ENCODE results near the gene UTP18. TPM values are rescaled to one million over a fixed set of nuclear protein-coding genes. Genes with fewer than 3 reads are reported as not detected.
"Not testable (repeated sequence)": the region's sequence is repeated elsewhere in the genome, so short reads cannot be mapped to it uniquely, and the experiment has no call there.

The UTP18 gene
- polyA plus RNA-seq, 1 donor, result 37.0 TPM

DNA sequence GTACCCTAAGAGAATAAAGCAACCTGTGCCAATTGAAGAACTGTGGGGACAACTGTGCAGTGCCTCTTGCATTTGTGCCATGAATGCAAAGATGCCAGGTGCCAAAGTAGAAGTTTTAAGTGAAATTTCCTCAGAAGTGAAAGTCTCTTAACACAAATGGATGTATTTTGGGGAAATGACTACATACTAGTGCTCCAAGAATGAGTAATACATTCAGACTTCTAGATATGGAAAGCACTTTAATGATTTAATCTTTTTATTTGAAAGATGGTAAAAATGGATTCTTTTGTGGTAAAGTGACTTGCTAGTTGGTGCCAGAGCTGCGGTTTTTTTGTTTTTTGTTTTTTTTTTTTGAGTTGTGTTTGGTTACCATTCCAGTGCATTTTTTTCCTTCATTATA is 15.0 kb downstream of the UTP18 start:
- Histone ChIP-seq H3K4me3 (ENCODE audit: low read length) (no peak overlapping the region), H3K4me1 (ENCODE audit: control insufficient read depth, insufficient read depth, low read length) (no peaks in the 10 kb centered on the region), H3K27ac (ENCODE audit: low read length) (no peak overlapping the region), H3K27me3 (ENCODE audit: control insufficient read depth, insufficient read depth, low read length) (no peaks in the 10 kb centered on the region), H3K9me3 (ENCODE audit: control insufficient read depth, low read depth, low read length) (no peaks in the 10 kb centered on the region), H3K36me3 (ENCODE audit: control insufficient read depth, insufficient read depth, low read length) (peaks cover 75% of the 10 kb centered on the region)
- no CpG with 5 or more reads among the region's 1 CpG for WGBS (ENCODE audit: insufficient coverage, low lambda C conversion rate)
- no peak for DNase-seq

DNA sequence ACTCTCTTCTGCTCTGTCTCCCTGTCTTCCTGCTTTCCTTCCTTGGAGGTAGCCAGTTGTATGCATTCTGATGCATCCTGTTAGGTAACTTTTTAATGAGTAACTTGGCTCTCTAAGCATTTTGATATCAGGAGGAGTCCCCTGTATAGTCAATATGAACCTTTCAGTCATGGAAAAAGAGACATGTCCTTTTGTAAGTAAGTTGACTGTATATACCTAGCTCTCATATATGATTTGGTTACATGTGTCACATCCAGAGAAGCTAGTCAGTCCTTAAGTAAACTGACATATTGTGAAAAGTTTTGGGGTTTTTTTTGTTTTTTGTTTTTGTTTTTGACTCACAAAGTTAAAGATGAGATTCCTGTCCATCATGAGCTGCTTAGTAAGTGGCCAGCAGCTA is 18.8 kb downstream of the UTP18 start:
- DNase-seq, result no peak

DNA sequence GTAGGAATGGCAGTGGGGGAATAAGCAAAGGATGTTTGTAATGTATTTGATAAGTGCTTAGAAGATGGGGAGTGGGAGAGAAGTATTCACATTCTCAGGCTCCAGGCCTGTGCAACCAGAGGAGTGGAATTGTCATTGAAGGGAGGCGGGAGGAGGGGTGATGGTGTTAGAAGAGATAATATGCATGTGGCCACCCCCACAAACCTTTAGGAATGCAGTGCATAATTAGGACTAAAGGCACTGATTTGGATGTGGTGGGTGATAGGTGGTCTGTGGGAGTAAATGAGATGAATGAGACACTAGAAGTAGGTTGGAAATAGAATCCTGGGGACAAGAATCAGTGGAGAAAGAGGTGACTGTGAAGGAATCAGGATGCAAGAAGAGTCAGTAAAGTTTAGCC is 27.1 kb downstream of the UTP18 start:
- Histone ChIP-seq H3K4me3 (ENCODE audit: low read length) (no peak overlapping the region), H3K4me1 (ENCODE audit: control insufficient read depth, insufficient read depth, low read length) (no peaks in the 10 kb centered on the region), H3K27me3 (ENCODE audit: control insufficient read depth, insufficient read depth, low read length) (no peaks in the 10 kb centered on the region), H3K36me3 (ENCODE audit: control insufficient read depth, insufficient read depth, low read length) (peaks cover 61% of the 10 kb centered on the region), H3K27ac (ENCODE audit: low read length) (no peak overlapping the region), H3K9me3 (ENCODE audit: control insufficient read depth, low read depth, low read length) (no peaks in the 10 kb centered on the region)
- no CpG with 5 or more reads among the region's 1 CpG for WGBS (ENCODE audit: insufficient coverage, low lambda C conversion rate)
- no peak for DNase-seq

More for the DNA sequence above, 18.8 kb downstream of the UTP18 start:
- Histone ChIP-seq H3K9me3 (ENCODE audit: control insufficient read depth, low read depth, low read length) (no peaks in the 10 kb centered on the region), H3K27ac (ENCODE audit: low read length) (no peak overlapping the region), H3K36me3 (ENCODE audit: control insufficient read depth, insufficient read depth, low read length) (peaks cover 70% of the 10 kb centered on the region), H3K4me3 (ENCODE audit: low read length) (no peak overlapping the region), H3K4me1 (ENCODE audit: control insufficient read depth, insufficient read depth, low read length) (no peaks in the 10 kb centered on the region), H3K27me3 (ENCODE audit: control insufficient read depth, insufficient read depth, low read length) (no peaks in the 10 kb centered on the region)

DNA sequence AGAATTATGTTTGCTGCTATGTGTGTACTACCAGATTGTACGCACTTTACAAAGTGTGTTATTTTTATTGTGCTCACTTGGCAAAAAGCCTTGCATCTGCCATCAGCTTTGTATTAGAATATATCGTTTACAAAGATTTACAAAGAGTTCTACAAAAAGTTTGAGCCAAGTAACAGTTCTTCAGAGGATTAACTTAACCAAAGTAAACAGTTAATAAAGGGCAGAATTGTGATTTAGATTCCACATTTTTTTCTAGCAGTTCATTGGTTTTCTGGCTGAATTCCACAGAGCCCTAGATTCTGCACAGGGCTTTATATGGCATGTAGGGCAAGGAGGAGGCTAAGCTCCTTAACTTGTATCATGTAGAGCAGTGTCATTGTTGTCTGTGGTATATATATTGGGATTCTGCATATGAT is 29.4 kb downstream of the UTP18 start:
- peaks cover 56% of the 10 kb centered on the region for H3K36me3 ChIP-seq (ENCODE audit: control insufficient read depth, insufficient read depth, low read length)
- no peaks in the 10 kb centered on the region for H3K27me3 ChIP-seq (ENCODE audit: control insufficient read depth, insufficient read depth, low read length)
- no peaks in the 10 kb centered on the region for H3K4me1 ChIP-seq (ENCODE audit: control insufficient read depth, insufficient read depth, low read length)
- DNase-seq, result no peak
- H3K4me3 ChIP-seq (ENCODE audit: low read length), result no peak overlapping the region
- WGBS (ENCODE audit: insufficient coverage, low lambda C conversion rate), result 56% methylated on average over 2 of the region's 2 CpGs
- no peak overlapping the region for H3K27ac ChIP-seq (ENCODE audit: low read length)
- H3K9me3 ChIP-seq (ENCODE audit: control insufficient read depth, low read depth, low read length), result no peaks in the 10 kb centered on the region

DNA sequence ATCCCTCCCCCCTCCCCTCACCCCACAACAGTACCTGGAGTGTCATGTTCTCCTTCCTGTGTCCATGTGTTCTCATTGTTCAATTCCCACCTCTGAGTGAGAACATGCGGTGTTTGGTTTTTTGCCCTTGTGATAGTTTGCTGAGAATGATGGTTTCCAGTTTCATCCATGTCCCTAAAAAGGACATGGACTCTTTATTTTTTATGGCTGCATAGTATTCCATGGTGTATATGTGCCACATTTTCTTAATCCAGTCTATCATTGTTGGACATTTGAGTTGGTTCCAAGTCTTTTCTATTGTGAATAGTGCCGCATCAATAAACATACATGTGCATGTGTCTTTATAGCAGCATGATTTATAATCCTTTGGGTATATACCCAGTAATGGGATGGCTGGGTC is 34.0 kb downstream of the UTP18 start:
- DNase-seq, result not testable (repeated sequence)

DNA sequence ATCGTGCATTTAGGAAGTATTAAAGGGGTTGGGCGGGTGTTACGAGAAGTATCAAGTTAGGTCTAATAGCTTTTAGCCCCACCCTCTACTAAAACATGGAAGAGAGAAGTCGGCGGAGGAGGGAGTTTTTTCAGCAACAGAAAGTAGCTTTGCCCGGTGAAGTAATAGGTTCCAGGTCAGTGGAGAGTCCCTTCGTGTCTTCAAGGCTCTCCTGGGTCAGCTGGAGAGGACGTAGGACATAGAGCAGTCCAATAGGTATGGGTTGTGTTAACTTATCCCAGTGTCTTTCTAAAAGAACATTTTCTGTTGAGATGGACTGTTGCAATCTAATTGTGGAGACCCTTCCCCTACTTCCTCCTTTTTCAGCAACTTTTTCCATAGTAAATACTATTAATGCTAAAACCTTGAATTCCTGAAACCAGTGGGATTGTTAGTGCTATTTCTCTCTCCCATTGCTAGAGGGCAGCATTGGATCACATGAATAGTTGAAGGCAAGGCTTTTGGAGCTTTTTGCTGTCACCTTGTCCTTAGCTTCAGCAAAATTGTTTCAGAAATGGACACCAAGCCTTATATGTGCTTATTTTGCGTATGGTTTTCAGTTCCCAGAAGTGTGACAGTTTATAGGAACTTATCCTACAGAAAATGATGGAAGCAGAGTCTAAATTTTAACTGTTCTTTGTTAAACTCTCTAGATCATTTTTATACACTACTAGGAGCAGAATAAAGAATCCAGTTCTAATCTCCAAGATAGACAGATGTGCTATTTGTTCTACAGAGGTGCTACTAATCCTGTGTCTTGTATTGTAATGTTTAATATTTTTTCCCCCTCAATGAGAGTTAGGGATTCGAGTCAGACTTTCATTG is 38.4 kb downstream of the UTP18 start:
- H3K27me3 ChIP-seq (ENCODE audit: control insufficient read depth, insufficient read depth, low read length), result no peaks in the 10 kb centered on the region
- peak in 1 of 2 donors; percentile 12 for DNase-seq
- H3K4me3 ChIP-seq (ENCODE audit: low read length), result no peak overlapping the region
- no CpG with 5 or more reads among the region's 10 CpGs for WGBS (ENCODE audit: insufficient coverage, low lambda C conversion rate)
- no peaks in the 10 kb centered on the region for H3K9me3 ChIP-seq (ENCODE audit: control insufficient read depth, low read depth, low read length)
- H3K4me1 ChIP-seq (ENCODE audit: control insufficient read depth, insufficient read depth, low read length), result no peaks in the 10 kb centered on the region
- no peak overlapping the region for H3K27ac ChIP-seq (ENCODE audit: low read length)
- H3K36me3 ChIP-seq (ENCODE audit: control insufficient read depth, insufficient read depth, low read length), result peaks cover 20% of the 10 kb centered on the region

More for the DNA sequence above, 34.0 kb downstream of the UTP18 start:
- WGBS (ENCODE audit: insufficient coverage, low lambda C conversion rate), result no CpG with 5 or more reads among the region's 2 CpGs
- H3K27me3 ChIP-seq (ENCODE audit: control insufficient read depth, insufficient read depth, low read length); H3K9me3 ChIP-seq (ENCODE audit: control insufficient read depth, low read depth, low read length); H3K4me3 ChIP-seq (ENCODE audit: low read length); H3K27ac ChIP-seq (ENCODE audit: low read length); H3K4me1 ChIP-seq (ENCODE audit: control insufficient read depth, insufficient read depth, low read length): not testable (repeated sequence)
- peaks cover 42% of the 10 kb centered on the region for H3K36me3 ChIP-seq (ENCODE audit: control insufficient read depth, insufficient read depth, low read length)

DNA sequence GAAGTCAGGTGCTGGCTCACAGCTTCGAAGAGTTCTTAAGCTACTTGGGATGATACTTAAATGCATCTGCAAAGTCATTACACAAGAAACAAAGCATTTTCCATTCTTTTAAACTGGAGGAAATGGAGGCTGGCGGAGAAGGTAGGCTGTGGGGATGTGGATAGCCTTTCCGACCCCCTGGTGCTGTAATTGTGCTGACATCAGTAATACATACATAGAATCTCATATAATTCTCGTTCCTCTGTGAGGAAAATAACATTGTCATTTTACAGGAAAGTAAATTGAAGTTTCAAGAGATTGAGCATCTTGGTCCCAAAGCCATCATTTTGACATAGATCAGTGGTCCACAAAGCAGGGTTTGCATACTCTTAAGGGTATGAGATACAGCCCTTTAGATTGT is 39.5 kb downstream of the UTP18 start:
- WGBS (ENCODE audit: insufficient coverage, low lambda C conversion rate), result no CpG with 5 or more reads among the region's 4 CpGs
- no peak overlapping the region for H3K27ac ChIP-seq (ENCODE audit: low read length)
- no peaks in the 10 kb centered on the region for H3K27me3 ChIP-seq (ENCODE audit: control insufficient read depth, insufficient read depth, low read length)
- H3K4me3 ChIP-seq (ENCODE audit: low read length), result no peak overlapping the region
- no peaks in the 10 kb centered on the region for H3K4me1 ChIP-seq (ENCODE audit: control insufficient read depth, insufficient read depth, low read length)
- H3K36me3 ChIP-seq (ENCODE audit: control insufficient read depth, insufficient read depth, low read length), result peaks cover 20% of the 10 kb centered on the region
- no peak for DNase-seq
- no peaks in the 10 kb centered on the region for H3K9me3 ChIP-seq (ENCODE audit: control insufficient read depth, low read depth, low read length)

DNA sequence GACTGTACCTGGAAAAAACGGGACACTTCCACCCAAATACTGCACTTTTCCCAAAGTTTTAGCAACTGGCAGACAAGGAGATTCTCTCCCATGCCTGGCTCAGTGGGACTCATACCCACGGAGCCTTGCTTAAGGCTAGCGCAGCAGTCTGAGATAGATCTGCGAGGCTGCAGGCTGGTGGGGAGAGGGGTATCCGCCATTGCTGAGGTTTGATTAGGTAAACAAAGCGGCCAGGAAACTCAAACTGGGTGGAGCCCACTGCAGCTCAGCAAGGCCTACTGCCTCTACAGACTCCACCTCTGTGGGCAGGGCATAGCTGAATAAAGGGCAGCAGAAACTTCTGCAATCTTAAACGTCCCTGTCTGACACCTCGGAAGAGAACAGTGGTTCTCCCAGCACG is 44.8 kb downstream of the UTP18 start:
- no peaks in the 10 kb centered on the region for H3K27me3 ChIP-seq (ENCODE audit: control insufficient read depth, insufficient read depth, low read length)
- no peak overlapping the region for H3K4me3 ChIP-seq (ENCODE audit: low read length)
- H3K4me1 ChIP-seq (ENCODE audit: control insufficient read depth, insufficient read depth, low read length), result no peaks in the 10 kb centered on the region
- no peaks in the 10 kb centered on the region for H3K9me3 ChIP-seq (ENCODE audit: control insufficient read depth, low read depth, low read length)
- H3K27ac ChIP-seq (ENCODE audit: low read length), result no peak overlapping the region
- DNase-seq, result no peak
- peaks cover 2% of the 10 kb centered on the region for H3K36me3 ChIP-seq (ENCODE audit: control insufficient read depth, insufficient read depth, low read length)
- WGBS (ENCODE audit: insufficient coverage, low lambda C conversion rate), result no CpG with 5 or more reads among the region's 9 CpGs

DNA sequence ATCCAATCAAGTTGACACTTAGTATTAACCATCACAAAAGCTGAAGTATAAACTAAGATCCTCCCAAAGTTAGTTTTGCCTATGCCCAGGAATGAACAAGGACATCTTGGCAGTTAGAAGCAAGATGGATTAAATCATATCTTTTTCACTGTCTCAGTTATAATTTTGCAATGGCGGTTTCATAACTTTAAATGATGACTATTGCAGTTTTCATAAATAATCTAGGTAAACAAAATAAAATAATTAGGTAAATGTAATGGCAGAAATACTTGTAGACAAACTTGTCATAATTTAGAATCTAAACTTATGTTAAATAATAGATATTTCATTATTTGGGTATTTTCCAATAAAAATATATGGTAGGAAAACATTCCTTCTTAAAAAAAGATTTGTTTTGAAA is 51.7 kb downstream of the UTP18 start:
- DNase-seq; H3K27me3 ChIP-seq (ENCODE audit: control insufficient read depth, insufficient read depth, low read length): not testable (repeated sequence)
- WGBS (ENCODE audit: insufficient coverage, low lambda C conversion rate), result 67% methylated on average over 1 of the region's 1 CpG

DNA sequence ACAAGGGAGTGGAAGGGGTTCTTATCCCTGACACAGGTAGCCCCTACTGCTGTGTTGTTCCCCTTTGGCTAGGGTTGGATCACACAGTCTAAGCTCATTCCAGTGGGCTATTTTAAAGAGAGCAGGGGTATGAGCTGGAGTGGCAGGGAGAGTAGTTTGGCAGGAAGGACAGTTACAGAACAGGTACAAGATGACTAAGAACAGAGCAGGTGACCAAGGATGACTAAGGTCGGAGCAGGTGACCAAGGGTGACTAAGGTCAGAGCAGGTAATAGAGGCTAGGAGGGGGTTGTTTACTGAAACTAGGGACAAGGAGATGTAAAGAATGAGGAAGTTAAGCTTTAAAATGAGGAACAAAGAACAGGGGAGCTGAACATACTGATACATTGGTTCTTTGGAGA is 58.8 kb downstream of the UTP18 start:
- no peak for DNase-seq
- H3K27ac ChIP-seq (ENCODE audit: low read length), result no peak overlapping the region
- no CpG with 5 or more reads among the region's 1 CpG for WGBS (ENCODE audit: insufficient coverage, low lambda C conversion rate)

More for the DNA sequence above, 51.7 kb downstream of the UTP18 start:
- H3K4me3 ChIP-seq (ENCODE audit: low read length); H3K9me3 ChIP-seq (ENCODE audit: control insufficient read depth, low read depth, low read length); H3K36me3 ChIP-seq (ENCODE audit: control insufficient read depth, insufficient read depth, low read length); H3K4me1 ChIP-seq (ENCODE audit: control insufficient read depth, insufficient read depth, low read length); H3K27ac ChIP-seq (ENCODE audit: low read length): not testable (repeated sequence)

More for the DNA sequence above, 58.8 kb downstream of the UTP18 start:
- Histone ChIP-seq H3K4me3 (ENCODE audit: low read length) (no peak overlapping the region), H3K4me1 (ENCODE audit: control insufficient read depth, insufficient read depth, low read length) (peaks cover 9% of the 10 kb centered on the region), H3K9me3 (ENCODE audit: control insufficient read depth, low read depth, low read length) (no peaks in the 10 kb centered on the region), H3K36me3 (ENCODE audit: control insufficient read depth, insufficient read depth, low read length) (no peaks in the 10 kb centered on the region), H3K27me3 (ENCODE audit: control insufficient read depth, insufficient read depth, low read length) (no peaks in the 10 kb centered on the region)

Measured in large intestine (tissue), 3 donors.